HG02938 (cell line): ENCODE results near the gene JAK1.

Experiments
- ATAC-seq: cut with Tn5 transposase; IDR thresholded peaks from one replicate; pipeline ENCODE4 v1.9.1; 2021; ENCODE audit warnings: mild to moderate bottlenecking, moderate library complexity; ENCODE audit not compliant: unreplicated experiment

Gene JAK1

GRCh38 chr1:64894438-64895196 is 71.7 kb downstream of the JAK1 start:
- ATAC-seq, result no peak

- ATAC-seq, result no peak
These were observed 72.4 kb downstream of the JAK1 start for GRCh38 chr1:64893921-64894320.

GRCh38 chr1:64892576-64893573 is 73.5 kb downstream of the JAK1 start:
- ATAC-seq, result no peak

GRCh38 chr1:64891448-64891825 is 74.9 kb downstream of the JAK1 start:
- no peak for ATAC-seq

- no peak for ATAC-seq
These were observed 75.5 kb downstream of the JAK1 start for GRCh38 chr1:64890699-64891447.

GRCh38 chr1:64887689-64888217 is 78.6 kb downstream of the JAK1 start:
- ATAC-seq, result no peak

- ATAC-seq, result no peak
These were observed 79.5 kb downstream of the JAK1 start for GRCh38 chr1:64886877-64887276.

- ATAC-seq, result no peak
These were observed 80.7 kb downstream of the JAK1 start for GRCh38 chr1:64885648-64886047.

- no peak for ATAC-seq
These were observed 81.9 kb downstream of the JAK1 start for GRCh38 chr1:64884261-64885040.

GRCh38 chr1:64882574-64883255 is 83.6 kb downstream of the JAK1 start:
- ATAC-seq, result no peak

GRCh38 chr1:64881281-64881680 is 85.1 kb downstream of the JAK1 start:
- no peak for ATAC-seq

GRCh38 chr1:64880449-64880848 is 85.9 kb downstream of the JAK1 start:
- ATAC-seq, result no peak

- ATAC-seq, result no peak
These were observed 87.3 kb downstream of the JAK1 start for GRCh38 chr1:64878931-64879611.

GRCh38 chr1:64878090-64878489 is 88.3 kb downstream of the JAK1 start:
- no peak for ATAC-seq

GRCh38 chr1:64877598-64877997 is 88.8 kb downstream of the JAK1 start:
- no peak for ATAC-seq

- ATAC-seq, result no peak
These were observed 89.2 kb downstream of the JAK1 start for GRCh38 chr1:64877151-64877550.

GRCh38 chr1:64875606-64876005 is 90.7 kb downstream of the JAK1 start:
- ATAC-seq, result no peak

- ATAC-seq, result no peak
These were observed 91.2 kb downstream of the JAK1 start for GRCh38 chr1:64875101-64875500.

- no peak for ATAC-seq
These were observed 91.7 kb downstream of the JAK1 start for GRCh38 chr1:64874666-64875065.
